Mammary epithelial cell (primary cell): ENCODE measurements around the gene PIWIL4.

Experiments used
- CTCF ChIP-seq, 2 donors: IDR thresholded peaks in 1 of 2; conservative IDR thresholded peaks in 1 of 2; 2 replicates each; pipeline ENCODE4 v1.5.1; 2011 to 2012; ENCODE audit warnings: inconsistent platforms in 2 of 2, low read length in 2 of 2, mild to moderate bottlenecking in 2 of 2, control low read depth in 1 of 2, low read depth in 1 of 2; ENCODE audit not compliant: insufficient read depth in 1 of 2; ENCODE audit errors: extremely low read depth in 1 of 2
- EZH2 ChIP-seq: IDR thresholded peaks from 2 replicates; pipeline ENCODE4 v1.6.1; 2012; ENCODE audit warnings: low read length, inconsistent platforms, borderline replicate concordance

DNA sequence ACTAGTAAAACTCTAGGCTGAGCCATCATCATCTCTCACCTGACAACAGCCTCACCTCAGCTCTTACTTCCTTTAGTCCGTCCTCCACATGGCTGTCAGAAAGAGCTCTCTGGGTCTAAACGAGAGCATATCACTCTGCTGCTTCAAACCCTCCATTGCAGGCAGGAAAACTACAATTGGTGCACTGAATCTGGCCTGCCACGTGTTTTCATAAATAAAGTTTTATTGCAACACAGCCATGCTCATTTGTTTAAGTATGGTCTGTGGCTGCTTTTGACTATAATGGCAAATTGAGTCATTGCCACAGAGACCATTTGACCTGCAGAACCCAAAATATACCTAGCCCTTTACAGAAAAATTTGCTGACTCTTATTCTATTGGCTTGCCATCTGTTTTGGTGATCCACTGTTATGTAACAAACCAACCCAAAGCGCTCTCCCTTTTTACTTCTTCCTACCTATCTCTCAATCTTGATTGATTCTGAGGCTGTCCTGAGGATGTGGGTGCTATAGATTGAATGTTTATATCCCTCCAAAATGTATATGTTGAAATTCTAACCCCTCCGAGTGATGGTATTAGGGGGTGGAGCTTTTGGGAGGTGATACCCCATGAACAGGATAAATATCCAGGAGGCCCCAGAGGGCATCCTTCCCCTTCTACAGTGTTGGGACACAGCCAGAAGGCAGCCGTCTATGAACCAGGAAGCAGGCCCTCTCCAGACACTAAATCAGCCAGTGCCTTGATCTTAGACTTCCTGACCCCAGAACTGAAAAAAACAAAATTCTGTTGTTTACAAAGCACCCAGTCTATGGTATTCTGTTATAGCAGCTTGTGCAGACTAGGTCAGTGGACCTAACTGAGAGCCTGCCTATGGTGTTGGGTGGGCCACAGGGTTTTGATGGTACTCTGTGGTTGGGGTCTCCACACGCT lies 99.9 kb downstream of the PIWIL4 start:
- no peak for TF ChIP-seq CTCF (conservative IDR thresholded peaks at IDR 0.05 in 1 of 2, IDR thresholded peaks at IDR 0.05 in 1 of 2; ENCODE audit: extremely low read depth in 1 of 2, insufficient read depth in 1 of 2, low read depth in 1 of 2, low read length in 2 of 2)
- no peak for TF ChIP-seq EZH2
